ENCODE measurements around the gene PCSK5. TPM values are rescaled to one million over a fixed set of nuclear protein-coding genes. Genes with fewer than 3 reads are reported as not detected.

The PCSK5 gene
- total RNA-seq, 1 experiment from 2014 or later: 7.5 TPM

DNA sequence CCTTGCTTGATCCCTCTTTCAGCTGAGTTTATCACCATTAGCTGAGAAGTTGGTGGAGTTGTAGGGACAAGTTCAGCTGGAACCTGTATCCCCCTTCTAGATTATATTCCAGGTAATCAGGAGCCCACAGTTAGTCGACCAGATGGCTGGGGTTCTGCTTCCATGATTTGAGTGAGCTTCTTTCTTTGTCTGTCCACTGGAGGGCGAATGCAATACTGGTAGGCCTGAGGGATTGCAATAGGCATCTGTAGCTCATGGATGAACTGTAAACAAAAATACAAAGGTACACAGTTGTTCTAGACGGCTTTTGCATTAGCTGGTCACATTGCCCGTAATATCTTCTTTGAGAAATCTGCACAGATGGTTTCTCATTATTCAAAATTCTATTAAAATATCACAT, 88.9 kb downstream of the PCSK5 start:
- Histone ChIP-seq H4K20me1 (ENCODE audit: control insufficient read depth, insufficient read depth, insufficient read length) (no peaks in the 10 kb centered on the region), H3K79me2 (ENCODE audit: insufficient read depth, low read length) (peaks cover 1% of the 10 kb centered on the region; the same call in 1 of the 2 replicates), H2BK15ac (ENCODE audit: low read depth, low read length) (no peak overlapping the region), H3K23ac (ENCODE audit: insufficient read length, low read depth, low read length) (no peak overlapping the region), H2BK20ac (ENCODE audit: low read depth, low read length, poor library complexity, severe bottlenecking) (no peak overlapping the region), H3K56ac (ENCODE audit: insufficient read length, low read depth, low read length) (no peak overlapping the region), H3K18ac (ENCODE audit: insufficient read length, low read depth, low read length) (no peak overlapping the region), H3K14ac (ENCODE audit: insufficient read depth, low read length) (no peak overlapping the region), H3K9me3 (ENCODE audit: control insufficient read depth, low read depth, low read length) (no peaks in the 10 kb centered on the region), H4K91ac (ENCODE audit: insufficient read length, low read depth, low read length) (no peak overlapping the region), H2BK120ac (ENCODE audit: low read depth, low read length, poor library complexity, severe bottlenecking) (no peak overlapping the region), H3T11ph (ENCODE audit: low read length) (no peak overlapping the region), H3K23me2 (ENCODE audit: insufficient read length, low read depth, low read length, poor library complexity, severe bottlenecking) (no peaks in the 10 kb centered on the region), H2AK5ac (ENCODE audit: insufficient read length, low read length) (no peak overlapping the region), H3K27me3 (ENCODE audit: insufficient read depth, low read length) (no peaks in the 10 kb centered on the region), H2AFZ (ENCODE audit: low read length) (no peak overlapping the region), H3K4me1 (ENCODE audit: insufficient read depth, low read length) (peaks cover 2% of the 10 kb centered on the region), H3K27ac (ENCODE audit: insufficient read length, low read depth, low read length) (no peak overlapping the region), H3K79me1 (ENCODE audit: insufficient read depth, low read depth, low read length, poor library complexity, severe bottlenecking) (no peaks in the 10 kb centered on the region), H4K5ac (ENCODE audit: insufficient read length, low read depth, low read length) (no peak overlapping the region), H3K9ac (ENCODE audit: extremely low read depth, insufficient read length, low read length) (no peak overlapping the region), H4K8ac (replicated peaks; ENCODE audit: insufficient read length, low read depth, low read length) (no peak overlapping the region), H2BK12ac (ENCODE audit: insufficient read length, low read depth, low read length) (no peak overlapping the region), H2BK5ac (ENCODE audit: insufficient read length, low read length) (no peak overlapping the region), H3K4me2 (ENCODE audit: insufficient read depth, insufficient read length, low read length) (no peak overlapping the region), H3K4ac (ENCODE audit: low read depth, low read length) (no peak overlapping the region)
- TF ChIP-seq, protein P1, sequence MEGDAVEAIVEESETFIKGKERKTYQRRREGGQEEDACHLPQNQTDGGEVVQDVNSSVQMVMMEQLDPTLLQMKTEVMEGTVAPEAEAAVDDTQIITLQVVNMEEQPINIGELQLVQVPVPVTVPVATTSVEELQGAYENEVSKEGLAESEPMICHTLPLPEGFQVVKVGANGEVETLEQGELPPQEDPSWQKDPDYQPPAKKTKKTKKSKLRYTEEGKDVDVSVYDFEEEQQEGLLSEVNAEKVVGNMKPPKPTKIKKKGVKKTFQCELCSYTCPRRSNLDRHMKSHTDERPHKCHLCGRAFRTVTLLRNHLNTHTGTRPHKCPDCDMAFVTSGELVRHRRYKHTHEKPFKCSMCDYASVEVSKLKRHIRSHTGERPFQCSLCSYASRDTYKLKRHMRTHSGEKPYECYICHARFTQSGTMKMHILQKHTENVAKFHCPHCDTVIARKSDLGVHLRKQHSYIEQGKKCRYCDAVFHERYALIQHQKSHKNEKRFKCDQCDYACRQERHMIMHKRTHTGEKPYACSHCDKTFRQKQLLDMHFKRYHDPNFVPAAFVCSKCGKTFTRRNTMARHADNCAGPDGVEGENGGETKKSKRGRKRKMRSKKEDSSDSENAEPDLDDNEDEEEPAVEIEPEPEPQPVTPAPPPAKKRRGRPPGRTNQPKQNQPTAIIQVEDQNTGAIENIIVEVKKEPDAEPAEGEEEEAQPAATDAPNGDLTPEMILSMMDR (conservative IDR thresholded peaks at IDR 0.05): peak; percentile 61
- DNase-seq: peak; percentile 42
- Mint-ChIP-seq H3K9me3 (no peaks in the 10 kb centered on the region), H3K4me3 (no peak overlapping the region), H3K36me3 (ENCODE audit: insufficient read depth in 1 of 3, low read depth in 3 of 3) (no peaks in the 10 kb centered on the region), H3K4me1 (peaks cover 15 to 25% of the 10 kb centered on the region in 2 experiments), H3K27me3 (ENCODE audit: low read depth) (no peaks in the 10 kb centered on the region), H3K27ac (no peak overlapping the region; a peak in 1 of 7 replicates)
- WGBS (ENCODE audit: extremely low coverage, insufficient read length, low lambda C conversion rate): no CpG with 5 or more reads among the region's 4 CpGs

Data from H9 (cell line).